GM12878 (cell line): ENCODE measurements around the gene THAP7. TPM values are rescaled to one million over a fixed set of nuclear protein-coding genes. Genes with fewer than 3 reads are reported as not detected.

ENCODE experiments used
- ATAC-seq: fragments of 200-7000 bp; cut with Tn5 transposase; 3 replicates; pipeline ENCODE4 v1.9.1; 2020; ENCODE audit warnings: mild to moderate bottlenecking, moderate library complexity
- BruUV-seq: library from RNA; stranded (reverse); fragments of 400-500 nt; replicated peaks from 2 replicates; lab custom pipeline; 2021; lab: Mats Ljungman, UMichigan
- CTCF ChIA-PET: fragments of 300-600 bp; sonication (Branson Sonifier 250); formaldehyde crosslinking; extraction: SDS; loops from one replicate; lab custom pipeline; 2021; ENCODE audit warnings: inconsistent platforms; lab: Yijun Ruan, JAX
- POLR2A ChIA-PET: fragments of 350-600 bp; formaldehyde crosslinking; extraction: SDS; loops from one replicate; lab custom pipeline; 2021; ENCODE audit warnings: inconsistent platforms; lab: Charles Lee
- RAD21 ChIA-PET: fragments of 300-600 bp; sonication (Branson Sonifier 250); formaldehyde crosslinking; loops from one replicate; lab custom pipeline; 2023; ENCODE audit warnings: antibody characterized with exemption; ENCODE audit not compliant: unreplicated experiment; lab: Charles Lee
- SMC1A ChIA-PET: fragments of 300-600 bp; sonication (Branson Sonifier 250); formaldehyde crosslinking; loops from one replicate; lab custom pipeline; 2023; ENCODE audit not compliant: unreplicated experiment, uncharacterized antibody; lab: Charles Lee
- DNase-seq: peaks from one replicate; pipeline ENCODE4 v3.0.0-alpha.2; 2011; ENCODE audit warnings: low read depth, low spot score
- FAIRE-seq: peaks from 3 replicates; lab custom pipeline; 2011; peaks lifted over from hg19 to GRCh38; lab: Jason Lieb, UNC
- H2AFZ ChIP-seq: 2 replicates; pipeline ENCODE4 v1.6.0; 2011; ENCODE audit warnings: low read depth, low read length, control low read depth; ENCODE audit not compliant: control insufficient read depth
- H3K27ac ChIP-seq: 2 replicates; pipeline ENCODE4 v1.5.1; 2011; ENCODE audit warnings: control low read depth; ENCODE audit not compliant: control insufficient read depth, insufficient read depth
- H3K27me3 ChIP-seq, 2 experiments: replicated peaks in 1 of 2; 2 replicates each; pipeline versions ENCODE4 v1.6.0 to v1.6.1; 2011; ENCODE audit warnings: low read length in 1 of 2; ENCODE audit not compliant: control insufficient read depth in 2 of 2, insufficient read depth in 2 of 2
- H3K36me3 ChIP-seq, 2 experiments: 2 replicates each; pipeline ENCODE4 v1.5.1; 2011; ENCODE audit warnings: low read length in 1 of 2; ENCODE audit not compliant: control insufficient read depth in 2 of 2, insufficient read depth in 2 of 2
- H3K4me1 ChIP-seq: 2 replicates; pipeline ENCODE4 v1.6.1; 2011; ENCODE audit warnings: mild to moderate bottlenecking, low read length, moderate library complexity, mixed read lengths; ENCODE audit not compliant: control insufficient read depth, insufficient read depth
- H3K4me2 ChIP-seq: 2 replicates; pipeline ENCODE4 v1.6.0; 2011; ENCODE audit warnings: control low read depth; ENCODE audit not compliant: control insufficient read depth, insufficient read depth
- H3K4me3 ChIP-seq: fragments of 200-600 bp; sonication (generic); 2 replicates; pipeline ENCODE4 v1.5.1; 2016
- H3K79me2 ChIP-seq: 2 replicates; pipeline ENCODE4 v1.6.0; 2011; ENCODE audit warnings: low read length; ENCODE audit not compliant: control insufficient read depth, insufficient read depth
- H3K9ac ChIP-seq: 2 replicates; pipeline ENCODE4 v1.8.0; 2011; ENCODE audit warnings: low read length, control low read depth, mixed read lengths; ENCODE audit not compliant: control insufficient read depth, insufficient read depth
- H3K9me3 ChIP-seq: replicated peaks from 3 replicates; pipeline ENCODE4 v1.5.1; 2011; ENCODE audit warnings: mild to moderate bottlenecking, low read length; ENCODE audit not compliant: control insufficient read depth, insufficient read depth
- H4K20me1 ChIP-seq: 2 replicates; pipeline ENCODE4 v1.6.0; 2011; ENCODE audit not compliant: control insufficient read depth, insufficient read depth
- BCLAF1 ChIP-seq: fragments of 450-650 bp; IDR thresholded peaks from 2 replicates; pipeline ENCODE4 v1.6.1; 2017; ENCODE audit warnings: antibody characterized with exemption, mild to moderate bottlenecking, moderate library complexity
- CBX5 ChIP-seq: sonication (generic); IDR thresholded peaks from 2 replicates; pipeline ENCODE4 v1.6.1; 2016; ENCODE audit warnings: low read depth, moderate library complexity, mild to moderate bottlenecking, inconsistent platforms
- ELK1 ChIP-seq: IDR thresholded peaks from 2 replicates; pipeline ENCODE4 v1.6.1; 2012; ENCODE audit warnings: low read depth, low read length, improper control_type of control experiment
- HDAC2 ChIP-seq: fragments of 200-600 bp; sonication (generic); IDR thresholded peaks from 2 replicates; pipeline ENCODE4 v1.6.1; 2017
- KAT2A ChIP-seq: conservative IDR thresholded peaks from 2 replicates; pipeline ENCODE4 v1.6.1; 2011; ENCODE audit warnings: low read depth, low read length; ENCODE audit not compliant: control insufficient read depth
- MAX ChIP-seq: IDR thresholded peaks from 2 replicates; pipeline ENCODE4 v1.6.1; 2012; ENCODE audit warnings: low read depth, low read length, improper control_type of control experiment
- MTA3 ChIP-seq: IDR thresholded peaks from 2 replicates; pipeline ENCODE4 v1.6.1; 2012; ENCODE audit warnings: low read length, inconsistent platforms, borderline replicate concordance
- RCOR1 ChIP-seq: conservative IDR thresholded peaks from 2 replicates; pipeline ENCODE4 v1.6.1; 2012; ENCODE audit warnings: low read depth, low read length, improper control_type of control experiment
- RELA ChIP-seq: fragments of 450-650 bp; IDR thresholded peaks from 2 replicates; pipeline ENCODE4 v1.8.0; 2014; ENCODE audit warnings: borderline replicate concordance; ENCODE audit not compliant: partially characterized antibody
- SMARCA5 ChIP-seq: fragments of 450-650 bp; IDR thresholded peaks from 2 replicates; pipeline ENCODE4 v1.6.1; 2017; ENCODE audit warnings: mild to moderate bottlenecking
- STAT1 ChIP-seq: fragments of 450-650 bp; conservative IDR thresholded peaks from 2 replicates; pipeline ENCODE4 v1.6.1; 2014; ENCODE audit warnings: antibody characterized with exemption, mild to moderate bottlenecking
- ZBED1 ChIP-seq: IDR thresholded peaks from 2 replicates; pipeline ENCODE4 v1.6.1; 2016; ENCODE audit warnings: borderline replicate concordance
- ZBTB11 ChIP-seq: fragments of 450-650 bp; formaldehyde crosslinking; IDR thresholded peaks from 2 replicates; pipeline ENCODE4 v1.5.0; 2022; ENCODE audit warnings: mild to moderate bottlenecking, missing genetic modification characterization
- ZSCAN29 ChIP-seq: fragments of 450-650 bp; IDR thresholded peaks from 2 replicates; pipeline ENCODE4 v1.6.1; 2017; ENCODE audit warnings: mild to moderate bottlenecking, moderate library complexity
- WGBS: methylation state at CpG from one replicate; pipeline ENCODE4 v1.1.6; 2016; ENCODE audit warnings: low lambda C conversion rate; ENCODE audit not compliant: insufficient replicate concordance, insufficient coverage; ENCODE audit errors: missing lambda C conversion rate; 5-methylcytosine and 5-hydroxymethylcytosine counted together
- in situ Hi-C: fragments of 300-500 bp; cut with MboI; formaldehyde crosslinking; loops from 9 replicates; pipeline ENCODE4 v1.14.3; 2018; ENCODE audit warnings: mixed read lengths
- intact Hi-C: fragments of 100-400 bp; cut with micrococcal nuclease; formaldehyde crosslinking; loops from one replicate; pipeline ENCODE4 v1.14.2; 2022; ENCODE audit not compliant: unreplicated experiment
- polyA plus RNA-seq, 11 experiments: library from polyadenylated mRNA; depleted of rRNA in 4 of 11; unstranded in 6 of 11; stranded (reverse) in 5 of 11; fragments of >200 nt; fragmentation: Nextera tagmentation in 4 of 11; fragmentation: Illumina TruSeq in 1 of 11; extraction: Ambion mirVana in 4 of 11; extraction: Trizol in 1 of 11; gene quantifications; 1 replicate in 1 of 11; 2 replicates in 10 of 11; pipeline versions ENCODE4 v1.2.1 to v1.2.3, GENCODE V29; 2011 to 2016; ENCODE audit warnings: inconsistent platforms in 2 of 11, missing spikeins in 2 of 11, low read depth in 1 of 11
- total RNA-seq, 4 experiments: library from RNA; depleted of rRNA in 3 of 4; stranded (reverse); fragments of >200 nt in 3 of 4; fragmentation: Illumina TruSeq in 1 of 4; extraction: Trizol in 1 of 4; gene quantifications; 2 replicates each; pipeline versions ENCODE4 v1.2.1 to v1.2.3, GENCODE V29; 2013 to 2021

The THAP7 gene
- total and polyA plus RNA-seq, 10 of the 15 experiments (the other 5 are each of a cell fraction or from before 2014, with no cell fraction given), result 0.66 to 58.3 (median 26.3) TPM

- intact Hi-C loops (no loop called here), in situ Hi-C loops (no loop called here)
- Histone ChIP-seq H3K79me2 (peaks cover 16% of the 10 kb centered on the region), H2AFZ (no peak overlapping the region), H3K4me1 (peaks cover 10% of the 10 kb centered on the region; the same call in 1 of the 2 replicates), H3K36me3 (0 out of 4 replicates have a peak, but pooled peaks cover 0 to 2% of the 10 kb centered on the region in 2 experiments), H3K27me3 (no peaks in the 10 kb centered on the region), H3K27ac (no peak overlapping the region), H4K20me1 (no peaks in the 10 kb centered on the region), H3K9ac (no peak overlapping the region), H3K9me3 (no peaks in the 10 kb centered on the region), H3K4me3 (no peak overlapping the region), H3K4me2 (no peak overlapping the region)
- WGBS, result 100% methylated on average over 7 of the region's 7 CpGs
- ChIA-PET CTCF (no interaction called here), SMC1A (no interaction called here), RAD21 (no interaction called here), POLR2A (no interaction called here)
- FAIRE-seq (no peak), DNase-seq (no peak), ATAC-seq (no peak)
- no TSS peak for BruUV-seq
- no peak for TF ChIP-seq CBX5
- TF ChIP-seq SMARCA5, result no peak
- no peak for TF ChIP-seq KAT2A
- no peak for TF ChIP-seq HDAC2
- TF ChIP-seq ELK1, result no peak
- no peak for TF ChIP-seq MAX
- no peak for TF ChIP-seq STAT1
- no peak for TF ChIP-seq ZSCAN29
- no peak for TF ChIP-seq ZBED1
- no peak for TF ChIP-seq RCOR1
- no peak for TF ChIP-seq MTA3
- no peak for TF ChIP-seq ZBTB11 (CRISPR knock-in tag)
- TF ChIP-seq BCLAF1, result no peak
- no peak for TF ChIP-seq RELA
Measured at GRCh38 chr22:20985720-20986119, 16.2 kb downstream of the THAP7 start.
